ENCODE measurements around the gene EFNA4. TPM values are rescaled to one million over a fixed set of nuclear protein-coding genes. Genes with fewer than 3 reads are reported as not detected.

EFNA4 gene
- total and polyA plus RNA-seq, 9 of the 15 experiments (the other 6 are each of a cell fraction or from before 2014, with no cell fraction given): 0.68 to 7.4 (median 6.1) TPM

DNA sequence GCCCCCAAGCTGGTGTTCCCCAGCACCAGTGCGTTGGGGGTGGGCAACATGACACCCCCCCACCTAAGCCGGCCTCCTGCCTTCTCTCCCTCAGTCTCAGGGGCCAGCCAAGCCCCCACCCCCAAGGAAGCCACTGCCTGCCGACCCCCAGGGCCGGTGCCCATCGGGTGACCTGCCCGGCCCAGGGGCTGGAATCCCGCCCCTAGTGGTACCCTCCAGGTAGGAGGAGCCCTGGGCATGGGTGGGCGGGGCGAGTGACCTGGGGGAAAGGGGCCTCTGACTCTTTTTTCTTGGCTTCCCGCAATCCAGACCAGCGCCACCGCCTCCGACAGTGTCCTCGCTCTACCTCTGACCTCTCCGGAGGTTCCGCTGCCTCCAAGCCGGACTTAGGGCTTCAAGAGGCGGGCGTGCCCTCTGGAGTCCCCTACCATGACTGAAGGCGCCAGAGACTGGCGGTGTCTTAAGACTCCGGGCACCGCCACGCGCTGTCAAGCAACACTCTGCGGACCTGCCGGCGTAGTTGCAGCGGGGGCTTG is 1.3 kb upstream of the EFNA4 start:
- H3K9ac ChIP-seq (ENCODE audit: insufficient read depth in 1 of 2, low read depth in 2 of 2, low read length in 2 of 2): peak overlapping the region in 1 of 2 experiments; percentile 61; a peak in 2 of 4 replicates
- BruUV-seq (replicated peaks): no TSS peak
- CTCF ChIA-PET (ENCODE audit: low intra/inter-chr PET ratio): interaction anchor here (0.7 to 4.0 kb wide), 10 partner anchors 16 to 583 kb away, joined by 3 to 153 read pairs (median 6); partner anchors contain the start of genes EFNA3 and UBE2Q1
- peaks cover 27 to 61% of the 10 kb centered on the region in 2 experiments for H3K4me1 ChIP-seq (replicated peaks in 1 of 2; ENCODE audit: control insufficient read depth in 2 of 2, insufficient read depth in 2 of 2, low read length in 2 of 2)
- H2AFZ ChIP-seq (ENCODE audit: low read depth, low read length): no peak overlapping the region
- no peaks in the 10 kb centered on the region for H3K9me3 ChIP-seq (replicated peaks; ENCODE audit: control insufficient read depth, insufficient read depth, low read depth, low read length)
- peaks cover 38% of the 10 kb centered on the region; the same call in 2 of the 3 replicates for H3K36me3 ChIP-seq (ENCODE audit: control insufficient read depth, insufficient read depth, low read length)
- WGBS (ENCODE audit: insufficient coverage, low coverage, missing lambda C conversion rate): 65% methylated on average over 23 of the region's 29 CpGs
- POLR2A ChIA-PET: interaction anchor here (0.6 to 1.4 kb wide), 8 partner anchors 23 to 884 kb away, joined by 3 to 4 read pairs (median 3); partner anchors contain the start of gene FLAD1
- no peak overlapping the region for H3K4me3 ChIP-seq
- peak in 1 of 4 experiments; percentile 22 for DNase-seq (ENCODE audit: extremely low read depth in 1 of 4, low spot score in 3 of 4)
- no peaks in the 10 kb centered on the region for H3K27me3 ChIP-seq (ENCODE audit: control insufficient read depth in 2 of 2, insufficient read depth in 2 of 2, low read length in 2 of 2)
- in situ Hi-C loops (cut with MboI): loop anchor here (5.0 kb wide), 1 partner anchor 105 kb away; the partner anchor contains the start of gene PBXIP1
- no peak for ATAC-seq
- peaks cover 9% of the 10 kb centered on the region; the same call in 2 of the 3 replicates for H3K79me2 ChIP-seq (ENCODE audit: control insufficient read depth, insufficient read depth, low read length)
- no peak for FAIRE-seq
- H3K4me2 ChIP-seq (ENCODE audit: insufficient read depth, low read length): no peak overlapping the region
- no peak overlapping the region for H3K27ac ChIP-seq (ENCODE audit: extremely low read depth, low read depth, low read length)
- intact Hi-C loops (cut with micrococcal nuclease): loop anchor here (1.0 to 5.0 kb wide), 4 partner anchors 22 to 503 kb away; partner anchors contain the start of genes CKS1B, SHC1 and UBE2Q1
- H3K9me1 ChIP-seq (ENCODE audit: control insufficient read depth, insufficient read depth, low read length): peaks cover 7% of the 10 kb centered on the region
- H4K20me1 ChIP-seq (replicated peaks; ENCODE audit: control insufficient read depth, insufficient read depth, low read length): no peaks in the 10 kb centered on the region; the same call in 1 of the 2 replicates
- TF ChIP-seq, protein P1, sequence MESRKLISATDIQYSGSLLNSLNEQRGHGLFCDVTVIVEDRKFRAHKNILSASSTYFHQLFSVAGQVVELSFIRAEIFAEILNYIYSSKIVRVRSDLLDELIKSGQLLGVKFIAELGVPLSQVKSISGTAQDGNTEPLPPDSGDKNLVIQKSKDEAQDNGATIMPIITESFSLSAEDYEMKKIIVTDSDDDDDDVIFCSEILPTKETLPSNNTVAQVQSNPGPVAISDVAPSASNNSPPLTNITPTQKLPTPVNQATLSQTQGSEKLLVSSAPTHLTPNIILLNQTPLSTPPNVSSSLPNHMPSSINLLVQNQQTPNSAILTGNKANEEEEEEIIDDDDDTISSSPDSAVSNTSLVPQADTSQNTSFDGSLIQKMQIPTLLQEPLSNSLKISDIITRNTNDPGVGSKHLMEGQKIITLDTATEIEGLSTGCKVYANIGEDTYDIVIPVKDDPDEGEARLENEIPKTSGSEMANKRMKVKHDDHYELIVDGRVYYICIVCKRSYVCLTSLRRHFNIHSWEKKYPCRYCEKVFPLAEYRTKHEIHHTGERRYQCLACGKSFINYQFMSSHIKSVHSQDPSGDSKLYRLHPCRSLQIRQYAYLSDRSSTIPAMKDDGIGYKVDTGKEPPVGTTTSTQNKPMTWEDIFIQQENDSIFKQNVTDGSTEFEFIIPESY (CRISPR knock-in tag; IDR thresholded peaks at IDR 0.05): peak; percentile 97
- TF ChIP-seq, protein P2, sequence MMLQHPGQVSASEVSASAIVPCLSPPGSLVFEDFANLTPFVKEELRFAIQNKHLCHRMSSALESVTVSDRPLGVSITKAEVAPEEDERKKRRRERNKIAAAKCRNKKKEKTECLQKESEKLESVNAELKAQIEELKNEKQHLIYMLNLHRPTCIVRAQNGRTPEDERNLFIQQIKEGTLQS (IDR thresholded peaks at IDR 0.05): no peak
- TF ChIP-seq, protein P2 (CRISPR knock-in tag; conservative IDR thresholded peaks at IDR 0.05): no peak
- no peak for TF ChIP-seq ZNF639 (CRISPR knock-in tag; conservative IDR thresholded peaks at IDR 0.05 in 1 of 2, IDR thresholded peaks at IDR 0.05 in 1 of 2)
- TF ChIP-seq, protein P3, sequence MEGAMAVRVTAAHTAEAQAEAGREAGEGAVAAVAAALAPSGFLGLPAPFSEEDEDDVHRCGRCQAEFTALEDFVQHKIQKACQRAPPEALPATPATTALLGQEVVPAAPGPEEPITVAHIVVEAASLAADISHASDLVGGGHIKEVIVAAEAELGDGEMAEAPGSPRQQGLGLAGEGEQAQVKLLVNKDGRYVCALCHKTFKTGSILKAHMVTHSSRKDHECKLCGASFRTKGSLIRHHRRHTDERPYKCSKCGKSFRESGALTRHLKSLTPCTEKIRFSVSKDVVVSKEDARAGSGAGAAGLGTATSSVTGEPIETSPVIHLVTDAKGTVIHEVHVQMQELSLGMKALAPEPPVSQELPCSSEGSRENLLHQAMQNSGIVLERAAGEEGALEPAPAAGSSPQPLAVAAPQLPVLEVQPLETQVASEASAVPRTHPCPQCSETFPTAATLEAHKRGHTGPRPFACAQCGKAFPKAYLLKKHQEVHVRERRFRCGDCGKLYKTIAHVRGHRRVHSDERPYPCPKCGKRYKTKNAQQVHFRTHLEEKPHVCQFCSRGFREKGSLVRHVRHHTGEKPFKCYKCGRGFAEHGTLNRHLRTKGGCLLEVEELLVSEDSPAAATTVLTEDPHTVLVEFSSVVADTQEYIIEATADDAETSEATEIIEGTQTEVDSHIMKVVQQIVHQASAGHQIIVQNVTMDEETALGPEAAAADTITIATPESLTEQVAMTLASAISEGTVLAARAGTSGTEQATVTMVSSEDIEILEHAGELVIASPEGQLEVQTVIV (CRISPR knock-in tag; IDR thresholded peaks at IDR 0.05; ENCODE audit: borderline replicate concordance): no peak
- TF ChIP-seq, protein P4, sequence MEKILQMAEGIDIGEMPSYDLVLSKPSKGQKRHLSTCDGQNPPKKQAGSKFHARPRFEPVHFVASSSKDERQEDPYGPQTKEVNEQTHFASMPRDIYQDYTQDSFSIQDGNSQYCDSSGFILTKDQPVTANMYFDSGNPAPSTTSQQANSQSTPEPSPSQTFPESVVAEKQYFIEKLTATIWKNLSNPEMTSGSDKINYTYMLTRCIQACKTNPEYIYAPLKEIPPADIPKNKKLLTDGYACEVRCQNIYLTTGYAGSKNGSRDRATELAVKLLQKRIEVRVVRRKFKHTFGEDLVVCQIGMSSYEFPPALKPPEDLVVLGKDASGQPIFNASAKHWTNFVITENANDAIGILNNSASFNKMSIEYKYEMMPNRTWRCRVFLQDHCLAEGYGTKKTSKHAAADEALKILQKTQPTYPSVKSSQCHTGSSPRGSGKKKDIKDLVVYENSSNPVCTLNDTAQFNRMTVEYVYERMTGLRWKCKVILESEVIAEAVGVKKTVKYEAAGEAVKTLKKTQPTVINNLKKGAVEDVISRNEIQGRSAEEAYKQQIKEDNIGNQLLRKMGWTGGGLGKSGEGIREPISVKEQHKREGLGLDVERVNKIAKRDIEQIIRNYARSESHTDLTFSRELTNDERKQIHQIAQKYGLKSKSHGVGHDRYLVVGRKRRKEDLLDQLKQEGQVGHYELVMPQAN (IDR thresholded peaks at IDR 0.05; ENCODE audit: borderline replicate concordance): no peak
- TF ChIP-seq, protein P5, sequence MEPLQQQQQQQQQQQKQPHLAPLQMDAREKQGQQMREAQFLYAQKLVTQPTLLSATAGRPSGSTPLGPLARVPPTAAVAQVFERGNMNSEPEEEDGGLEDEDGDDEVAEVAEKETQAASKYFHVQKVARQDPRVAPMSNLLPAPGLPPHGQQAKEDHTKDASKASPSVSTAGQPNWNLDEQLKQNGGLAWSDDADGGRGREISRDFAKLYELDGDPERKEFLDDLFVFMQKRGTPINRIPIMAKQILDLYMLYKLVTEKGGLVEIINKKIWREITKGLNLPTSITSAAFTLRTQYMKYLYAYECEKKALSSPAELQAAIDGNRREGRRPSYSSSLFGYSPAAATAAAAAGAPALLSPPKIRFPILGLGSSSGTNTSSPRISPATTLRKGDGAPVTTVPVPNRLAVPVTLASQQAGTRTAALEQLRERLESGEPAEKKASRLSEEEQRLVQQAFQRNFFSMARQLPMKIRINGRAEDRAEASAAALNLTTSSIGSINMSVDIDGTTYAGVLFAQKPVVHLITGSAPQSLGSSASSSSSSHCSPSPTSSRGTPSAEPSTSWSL (CRISPR knock-in tag; IDR thresholded peaks at IDR 0.05; ENCODE audit: borderline replicate concordance): no peak

Data from K562 (cell line).